HG03439 (cell line): ENCODE results near the gene TSGA10IP.

Experiments used
- ATAC-seq: cut with Tn5 transposase; IDR thresholded peaks from one replicate; pipeline ENCODE4 v1.9.1; 2021; ENCODE audit warnings: mild to moderate bottlenecking, moderate library complexity; ENCODE audit not compliant: unreplicated experiment

The TSGA10IP gene

DNA sequence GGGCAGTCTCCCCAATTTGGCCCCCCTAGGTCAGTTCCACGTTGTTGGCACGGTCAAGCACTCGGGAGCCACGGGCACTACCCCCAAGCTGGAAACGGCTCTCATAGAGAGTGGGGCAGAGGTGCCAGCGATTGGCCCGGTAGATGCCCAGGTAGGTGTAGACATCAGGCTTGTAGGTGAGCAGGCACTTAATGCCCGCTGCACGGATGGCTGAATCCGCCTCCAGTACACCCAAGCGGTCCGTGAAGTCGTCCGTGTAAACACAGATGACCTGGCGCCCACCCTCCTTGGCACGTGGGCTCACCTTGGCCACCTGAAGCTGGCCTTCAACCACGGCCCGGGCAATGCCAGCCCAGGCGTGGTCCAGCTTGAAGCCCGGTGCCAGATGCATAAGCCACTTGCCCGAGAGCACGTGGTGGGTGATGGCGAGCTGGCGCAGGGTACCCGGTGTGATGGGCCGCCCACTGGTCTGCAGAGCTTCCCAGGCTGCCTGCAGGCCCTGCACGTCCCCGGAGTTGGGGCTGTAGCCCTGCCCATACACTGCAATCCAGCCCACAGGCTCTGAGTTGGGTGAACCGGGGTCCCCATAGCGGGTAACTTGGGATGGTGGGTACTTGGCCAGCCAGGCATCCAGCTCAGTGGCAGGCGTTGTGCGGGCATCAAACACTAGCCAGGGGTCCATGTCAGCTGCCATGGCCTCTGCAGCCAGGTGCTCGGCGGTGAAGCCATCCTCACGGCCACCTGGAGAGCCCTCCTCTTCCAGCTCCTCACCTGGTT, 27.7 kb upstream of the TSGA10IP start:
- no peak for ATAC-seq

DNA sequence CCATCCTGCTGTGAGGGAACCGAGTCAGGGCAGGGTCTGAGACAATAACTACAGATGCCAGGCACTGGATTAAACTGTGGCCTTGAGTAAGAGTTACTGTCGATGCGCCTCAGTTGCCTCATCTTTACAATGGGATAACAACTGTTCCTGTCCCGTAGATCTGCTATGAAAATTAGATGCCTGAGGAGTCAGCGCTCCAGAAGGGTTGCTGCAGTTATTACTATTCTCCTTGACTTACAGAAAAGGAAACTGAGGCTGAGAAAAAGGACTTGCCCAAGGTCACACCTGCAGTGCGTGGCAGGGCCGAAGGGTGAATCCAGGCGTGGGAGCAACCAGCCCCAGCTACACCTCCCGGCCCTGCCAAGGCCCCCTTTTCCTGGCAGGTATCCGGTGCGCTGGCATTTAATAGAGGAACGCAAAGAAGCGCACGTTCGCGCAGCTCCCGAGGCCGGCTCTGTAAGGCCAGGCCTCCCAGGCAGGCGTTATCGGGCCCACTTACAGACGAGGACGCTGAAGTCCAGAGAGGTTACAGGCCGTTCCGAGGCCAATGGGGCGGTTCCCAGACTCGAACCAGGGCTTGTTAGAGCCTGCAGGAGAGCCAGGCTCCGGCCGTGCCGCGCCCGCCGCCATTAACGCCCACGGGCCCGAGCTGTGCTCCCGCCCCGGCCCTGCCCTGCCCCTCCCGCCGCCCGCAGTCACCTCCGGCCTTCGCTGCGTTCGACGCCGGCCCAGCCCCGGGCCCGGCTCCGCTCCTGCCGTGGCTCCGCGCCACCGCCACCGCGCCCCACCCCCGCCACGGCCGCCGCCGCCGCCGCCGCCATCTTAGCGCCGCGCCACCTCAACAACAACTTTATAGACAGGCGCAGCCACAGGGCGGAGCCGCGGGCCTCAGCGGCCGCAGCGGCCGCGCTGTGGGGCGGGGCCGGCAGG, 26.8 kb upstream of the TSGA10IP start, which contains the start of gene C11orf68:
C11orf68 (minus strand) TSS at position 852 of the 930 bp plus-strand sequence; CDS start at position 821, 31 bp downstream.
- ATAC-seq = peak; percentile 55

DNA sequence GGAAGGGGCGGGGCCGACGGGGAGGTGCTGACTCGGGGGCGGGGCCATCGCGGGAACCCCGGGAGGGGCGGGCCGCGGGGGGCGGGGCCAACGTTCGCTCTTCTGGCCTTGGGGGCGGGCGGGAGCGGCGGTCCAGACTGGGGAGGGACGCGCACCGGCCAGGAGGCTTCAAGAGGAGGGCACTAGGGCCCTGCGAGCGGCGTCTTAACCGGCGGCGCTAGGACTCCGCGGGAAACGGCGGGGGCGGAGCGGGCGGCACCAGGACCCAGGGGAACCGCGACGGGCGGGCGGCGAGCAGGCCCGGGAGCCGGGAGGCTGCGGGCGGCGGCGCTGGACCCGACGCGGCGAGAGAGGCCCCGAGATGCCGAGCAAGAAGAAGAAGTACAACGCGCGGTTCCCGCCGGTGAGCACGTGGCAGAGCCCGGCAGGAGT, 26.1 kb upstream of the TSGA10IP start, which contains the start of gene DRAP1:
DRAP1 (plus strand) TSS at position 286 of the 432 bp plus-strand sequence; CDS start at position 362, 76 bp downstream.
- ATAC-seq = peak; percentile 84

DNA sequence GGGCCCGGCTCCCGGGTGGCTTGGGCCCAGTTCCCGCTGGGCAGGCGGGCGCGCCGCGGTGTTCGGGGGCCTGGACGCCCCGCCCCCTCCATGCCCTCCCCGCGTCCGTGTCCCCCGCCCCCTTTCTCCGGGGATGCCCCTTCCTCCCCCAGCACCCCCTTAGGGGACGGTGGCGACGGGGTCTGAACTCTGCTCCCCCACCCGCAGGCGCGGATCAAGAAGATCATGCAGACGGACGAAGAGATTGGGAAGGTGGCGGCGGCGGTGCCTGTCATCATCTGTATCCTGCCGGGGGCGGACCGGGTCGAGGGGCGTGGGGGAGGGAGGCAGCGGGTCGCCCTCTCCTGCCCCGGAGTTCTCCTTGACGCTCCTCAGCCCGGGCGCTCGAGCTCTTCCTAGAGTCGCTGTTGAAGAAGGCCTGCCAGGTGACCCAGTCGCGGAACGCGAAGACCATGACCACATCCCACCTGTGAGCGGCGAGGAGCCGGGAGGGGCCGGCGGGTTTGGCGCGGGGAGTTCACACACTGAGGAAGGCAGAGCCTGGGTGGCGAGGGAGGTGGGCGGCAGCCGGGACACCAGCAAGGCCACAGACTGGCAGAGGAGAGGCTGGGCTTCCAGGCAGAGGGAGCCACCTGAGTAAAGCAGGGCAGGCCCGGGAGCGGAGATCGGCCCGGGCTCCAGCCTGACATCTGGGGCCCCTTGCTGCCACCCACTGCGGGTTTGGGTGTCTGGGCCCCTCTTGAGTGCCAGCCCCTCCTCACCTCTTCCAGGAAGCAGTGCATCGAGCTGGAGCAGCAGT, 25.5 kb upstream of the TSGA10IP start:
- peak; percentile 46 for ATAC-seq

DNA sequence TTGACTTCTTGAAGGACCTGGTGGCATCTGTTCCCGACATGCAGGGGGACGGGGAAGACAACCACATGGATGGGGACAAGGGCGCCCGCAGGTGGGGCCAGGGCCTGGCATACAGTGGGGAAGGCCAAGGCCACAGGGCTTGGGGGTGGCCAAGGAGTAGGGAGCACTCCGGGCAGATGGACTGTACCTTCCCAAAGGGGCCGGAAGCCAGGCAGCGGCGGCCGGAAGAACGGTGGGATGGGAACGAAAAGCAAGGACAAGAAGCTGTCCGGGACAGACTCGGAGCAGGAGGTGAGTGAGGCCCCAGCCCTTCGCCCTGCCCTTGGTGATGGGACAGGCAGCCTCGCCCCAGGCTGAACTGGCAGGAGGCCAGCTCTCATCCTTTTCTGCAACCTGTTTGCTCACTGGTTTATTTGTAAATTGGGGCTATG, 24.9 kb upstream of the TSGA10IP start:
- ATAC-seq = no peak

DNA sequence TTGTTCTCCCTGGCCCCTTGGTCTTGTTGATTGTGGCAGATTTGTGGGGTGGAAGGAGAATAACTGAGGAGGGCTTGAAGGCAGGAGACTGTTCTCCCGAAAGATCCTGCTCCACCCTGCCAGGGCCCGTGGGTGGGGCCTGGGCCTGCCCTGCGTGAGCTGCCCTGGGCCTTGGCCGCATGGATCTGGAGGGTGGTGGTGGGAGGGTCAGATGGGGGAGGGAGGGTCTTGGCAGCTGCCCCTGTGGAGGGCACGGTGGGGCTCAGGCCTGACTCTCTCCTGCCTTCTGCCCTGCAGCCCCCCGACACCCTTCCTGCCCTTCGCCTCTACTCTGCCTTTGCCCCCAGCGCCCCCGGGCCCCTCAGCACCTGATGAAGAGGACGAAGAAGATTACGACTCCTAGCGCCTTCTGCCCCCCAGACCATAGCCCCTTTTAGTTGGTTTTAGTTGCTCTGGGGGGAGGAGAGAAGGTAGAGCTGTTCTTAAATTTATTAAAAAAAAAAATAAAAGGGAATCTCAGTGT, 24.2 kb upstream of the TSGA10IP start:
- ATAC-seq = no peak

DNA sequence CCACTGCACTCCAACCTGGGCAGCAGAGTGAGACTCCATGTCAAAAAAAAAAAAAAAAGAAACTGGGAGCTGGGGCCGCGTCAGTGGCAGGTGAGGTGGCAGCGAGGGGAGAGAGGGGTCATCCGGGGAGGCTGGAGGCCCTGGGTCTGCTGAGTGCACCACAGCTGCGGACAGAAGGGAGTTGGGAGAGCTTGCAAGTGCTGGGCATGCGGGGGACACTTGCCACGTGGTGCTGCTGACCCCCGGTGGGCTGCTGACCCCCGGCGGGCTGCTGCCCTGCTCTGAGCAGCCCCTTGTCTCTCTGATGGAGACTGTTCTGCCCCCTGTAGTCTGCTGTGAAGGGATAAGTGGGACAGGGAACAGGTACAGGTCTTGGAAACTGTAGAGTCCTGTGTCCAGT, 23.4 kb upstream of the TSGA10IP start:
- no peak for ATAC-seq

DNA sequence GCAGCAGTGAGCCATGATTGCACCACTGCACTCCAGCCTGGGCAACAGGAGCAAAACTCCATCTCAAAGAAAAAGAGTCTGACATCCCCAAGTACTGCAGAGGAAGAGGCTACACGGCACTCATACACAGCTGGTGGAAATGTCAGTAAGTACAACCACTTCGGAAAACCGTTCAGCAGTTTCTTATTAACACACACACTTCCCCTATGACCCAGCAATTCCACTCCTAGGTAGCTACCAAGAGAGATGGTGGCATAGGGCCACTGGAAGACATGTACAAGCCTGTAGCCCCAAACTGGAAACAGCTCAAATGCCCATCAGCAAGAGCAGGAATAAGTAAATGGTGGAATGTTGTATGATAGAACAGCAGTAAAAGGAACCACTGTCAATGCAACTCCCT, 22.7 kb upstream of the TSGA10IP start:
- ATAC-seq = no peak

DNA sequence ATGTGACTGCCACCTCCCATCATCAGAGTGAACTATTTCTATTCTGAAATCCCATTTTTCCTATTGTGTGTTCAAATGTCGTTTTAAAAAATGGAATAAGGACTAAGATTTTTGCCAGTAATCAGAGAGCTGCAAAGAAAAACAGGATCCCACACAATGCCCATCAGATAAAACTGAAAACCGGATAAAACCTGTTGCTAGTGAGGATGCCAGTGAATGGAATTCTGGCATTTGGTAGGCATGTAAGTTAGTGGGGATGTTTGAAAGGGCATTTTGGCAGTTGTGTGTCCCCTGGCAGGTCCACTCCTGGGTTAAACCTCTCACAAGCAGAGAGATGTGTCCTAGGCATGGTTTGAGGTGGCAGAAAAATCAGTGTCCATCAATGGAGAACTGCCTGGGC, 19.9 kb upstream of the TSGA10IP start:
- ATAC-seq = no peak

DNA sequence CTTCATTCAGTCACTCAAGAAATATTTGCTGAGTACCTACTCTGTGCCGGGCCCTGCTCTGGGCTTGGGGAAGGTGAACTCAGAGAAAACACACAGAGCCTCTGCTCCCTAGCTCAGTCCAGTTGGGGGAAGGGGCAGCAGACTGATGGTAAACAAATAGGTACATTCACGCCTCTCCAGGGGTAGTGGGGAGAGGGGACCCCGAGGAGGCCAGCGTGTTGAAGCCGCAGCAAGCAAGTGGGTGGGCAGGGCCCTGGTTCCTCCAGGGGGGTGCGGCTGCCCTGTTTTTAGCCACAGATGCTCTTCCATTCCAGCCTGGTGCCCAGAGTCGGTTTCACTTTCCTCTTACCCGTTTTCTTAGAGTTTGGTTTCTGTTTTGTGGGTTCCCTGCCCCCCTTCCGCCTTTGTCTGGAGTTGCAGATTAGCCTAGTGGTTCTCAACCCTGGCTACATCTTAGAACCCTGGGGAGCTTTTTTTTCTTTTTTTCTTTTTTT, 17.3 kb upstream of the TSGA10IP start:
- peak; percentile 70 for ATAC-seq

DNA sequence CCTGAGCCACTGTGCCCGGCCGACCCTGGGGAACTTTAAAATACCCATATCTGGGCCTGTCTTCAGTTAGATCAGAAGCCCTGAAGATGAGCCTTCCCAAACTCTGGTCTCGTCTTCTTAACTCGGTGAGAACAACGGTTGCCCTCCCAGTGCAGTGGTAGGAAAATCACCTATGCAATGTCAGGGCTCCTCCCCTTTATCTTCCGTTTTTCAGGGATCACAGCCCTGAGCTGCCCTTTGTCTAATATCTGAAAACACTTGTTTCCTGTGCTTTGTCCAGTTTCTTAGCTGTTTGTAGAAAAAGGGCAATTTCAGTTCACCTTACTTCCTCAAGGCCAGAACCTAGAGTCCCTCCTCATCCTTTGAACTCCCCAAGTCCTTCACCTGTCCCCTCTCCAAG, 16.6 kb upstream of the TSGA10IP start:
- no peak for ATAC-seq

DNA sequence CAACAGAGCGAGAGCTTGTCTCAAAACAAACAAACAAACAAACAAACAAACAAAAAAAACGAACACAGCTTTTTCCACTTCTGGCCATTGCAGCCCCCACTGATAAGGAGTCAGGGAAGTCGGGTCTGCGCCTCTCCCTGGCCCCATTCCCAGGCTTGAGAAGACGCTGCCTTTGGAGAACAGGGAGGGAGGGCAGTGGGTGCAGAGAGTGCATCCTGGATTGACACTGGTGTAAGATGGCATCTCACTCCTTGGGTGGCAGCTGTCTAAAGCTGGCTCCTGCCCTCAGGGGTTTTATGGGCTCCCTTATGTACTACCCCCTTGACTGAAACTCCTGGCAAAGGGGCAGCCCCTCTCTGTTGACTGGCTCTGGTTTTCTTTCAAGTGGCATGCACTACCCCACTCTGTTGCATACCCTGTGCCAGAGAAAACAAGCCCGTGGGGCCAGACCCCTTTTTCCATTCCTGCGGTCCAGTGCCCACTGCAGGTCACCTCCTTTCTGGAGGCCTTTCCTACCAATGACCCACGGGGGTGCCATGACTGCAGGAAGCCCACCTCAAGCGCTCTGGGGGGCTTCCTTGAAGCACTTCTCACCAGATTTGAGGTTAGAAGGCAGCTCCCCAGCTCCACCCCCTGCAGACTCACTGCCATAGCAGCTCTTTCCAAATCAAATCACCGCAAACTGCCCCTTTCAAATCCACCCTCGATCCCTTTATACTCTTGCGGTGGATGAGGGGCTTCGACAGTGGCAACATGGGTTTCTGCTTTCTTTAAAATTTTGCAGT, 13.3 kb upstream of the TSGA10IP start:
- ATAC-seq = no peak

DNA sequence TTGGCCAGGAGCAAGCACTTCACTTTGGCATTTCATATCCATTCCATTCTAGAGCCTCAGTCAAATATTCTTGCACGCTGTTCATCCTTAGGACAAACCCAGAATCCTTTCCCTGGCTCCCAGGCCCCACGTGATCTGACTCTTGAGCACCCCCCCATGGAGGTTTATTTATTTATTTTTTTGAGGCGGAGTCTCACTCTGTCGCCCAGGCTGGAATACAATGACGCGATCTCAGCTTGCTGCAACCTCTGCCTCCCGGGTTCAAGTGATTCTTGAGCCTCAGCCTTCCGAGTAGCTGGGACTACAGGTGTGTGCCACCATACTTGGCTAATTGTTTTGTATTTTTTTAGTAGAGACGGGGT, 12.7 kb upstream of the TSGA10IP start:
- no peak for ATAC-seq

DNA sequence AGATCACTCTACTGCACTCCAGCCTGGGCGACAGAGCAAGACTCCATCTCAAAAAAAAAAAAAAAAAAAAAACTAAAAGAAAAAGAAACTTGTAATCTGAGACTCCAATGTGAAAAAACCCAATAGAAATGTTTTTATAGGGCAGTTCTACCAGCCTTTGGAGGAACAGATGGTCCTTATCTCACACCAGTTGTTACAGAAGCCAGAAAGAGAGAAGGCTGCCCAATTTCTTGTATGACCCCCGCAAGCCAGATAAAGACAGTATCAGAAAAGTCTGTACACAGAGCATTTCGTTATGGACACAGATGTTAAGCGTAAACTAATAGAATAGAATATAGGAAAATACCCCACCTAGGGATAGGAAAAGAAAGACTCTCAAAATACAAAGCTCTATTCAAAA, 11.3 kb upstream of the TSGA10IP start:
- no peak for ATAC-seq

DNA sequence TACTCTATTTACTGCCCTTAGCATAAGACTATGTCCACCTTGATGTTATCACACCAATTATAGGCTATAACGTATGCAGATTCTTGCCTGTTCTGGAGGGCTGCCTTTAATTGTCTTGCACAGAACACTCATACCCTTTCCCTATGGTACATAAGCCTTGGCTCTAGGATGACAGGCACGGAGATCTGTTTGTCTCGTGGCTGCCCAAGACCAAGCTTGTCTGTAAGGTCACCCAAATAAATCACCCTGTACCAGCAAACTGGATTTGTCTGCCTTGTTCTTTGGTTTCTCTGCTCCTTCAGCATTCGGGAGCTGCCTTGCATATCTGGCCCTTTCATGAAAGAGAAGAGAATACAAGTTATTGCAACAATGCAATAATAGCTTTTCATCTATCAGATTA, 7.5 kb upstream of the TSGA10IP start:
- no peak for ATAC-seq

DNA sequence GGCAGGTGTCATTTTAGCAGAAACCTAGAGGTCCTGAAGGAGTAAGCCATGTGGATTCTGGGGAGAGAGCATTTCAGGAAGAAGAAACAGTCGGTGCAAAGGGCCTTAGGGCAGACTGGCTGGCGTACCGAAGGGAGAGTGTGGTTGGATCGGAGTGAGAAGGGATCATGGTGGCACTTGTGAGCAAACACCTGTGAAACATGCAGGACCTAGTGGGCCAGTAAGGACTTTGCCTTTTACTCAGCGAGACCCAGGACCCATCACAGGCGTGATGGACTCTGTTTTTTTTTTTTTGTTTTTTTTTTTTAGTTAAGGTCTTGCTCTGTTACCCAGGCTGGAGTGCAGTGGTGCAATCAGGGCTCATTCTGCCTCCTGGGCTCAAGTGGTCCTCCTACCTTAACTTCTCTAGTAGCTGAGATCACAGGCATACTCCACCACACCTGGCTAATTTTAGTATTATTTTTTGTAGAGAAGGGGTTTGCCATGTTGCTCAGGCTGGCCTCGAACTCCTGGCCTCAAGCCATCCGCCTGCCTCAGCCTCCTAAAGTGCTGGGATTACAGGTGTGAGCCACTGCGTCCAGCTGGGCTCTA, 3.5 kb upstream of the TSGA10IP start:
- ATAC-seq = no peak

DNA sequence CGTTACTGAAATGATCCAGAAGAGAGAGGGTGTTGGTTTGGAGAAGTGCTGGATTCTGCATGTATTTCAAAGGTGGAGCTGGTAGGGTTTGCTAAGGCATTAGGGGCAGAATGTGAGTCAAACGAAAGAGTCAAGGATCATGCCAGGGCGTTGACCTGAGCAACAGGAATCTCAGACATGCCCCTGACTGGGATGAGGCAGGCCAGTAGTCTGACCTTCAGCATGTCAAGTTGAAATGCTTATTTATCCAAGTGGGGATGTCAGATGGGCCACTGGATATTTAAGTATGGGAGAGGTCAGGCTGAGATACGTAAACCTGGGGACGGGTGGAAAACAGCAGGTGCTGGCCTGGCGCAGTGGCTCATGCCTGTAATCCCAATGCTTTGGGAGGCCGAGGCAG, 2.7 kb upstream of the TSGA10IP start:
- no peak for ATAC-seq

DNA sequence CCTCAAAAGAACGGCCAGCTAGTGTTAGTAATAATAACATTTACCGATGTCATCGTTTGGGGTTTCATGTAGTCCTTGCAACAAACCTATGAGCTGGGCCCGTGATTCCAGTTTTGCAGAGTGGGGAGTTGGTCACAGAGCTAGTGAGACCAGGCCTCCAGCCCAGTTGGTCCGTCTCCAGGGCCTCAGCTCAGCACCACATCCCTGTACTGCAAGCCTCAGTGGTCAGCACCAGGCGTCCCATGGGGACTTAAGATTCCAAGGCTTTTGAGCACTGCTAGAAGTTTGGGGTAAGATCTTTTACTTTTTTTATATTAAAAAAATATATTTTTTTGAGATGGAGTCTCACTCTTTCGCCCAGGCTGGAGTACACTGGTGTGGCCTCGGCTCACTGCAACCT, 1.1 kb upstream of the TSGA10IP start:
- ATAC-seq = no peak

DNA sequence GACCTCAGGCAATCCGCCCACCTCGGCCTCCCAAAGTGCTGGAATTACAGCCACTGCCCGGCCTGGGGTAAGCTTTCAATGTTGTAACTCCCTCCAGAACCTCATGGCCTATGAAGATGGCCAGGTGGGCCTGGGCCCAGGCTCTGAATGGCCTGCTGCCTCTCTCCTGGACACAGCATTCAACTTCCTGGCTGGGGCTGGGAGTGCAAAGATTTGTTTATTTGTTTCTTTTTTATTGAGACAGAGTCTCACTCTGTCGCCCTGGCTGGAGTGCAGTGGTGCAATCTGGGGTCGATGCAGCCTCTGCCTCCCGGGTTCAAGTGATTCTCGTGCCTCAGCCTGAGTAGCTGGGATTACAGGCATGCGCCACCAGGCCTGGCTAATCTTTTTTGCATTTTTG, 513 bp upstream of the TSGA10IP start:
- ATAC-seq = no peak
